ENCODE results near the gene CPM.

GRCh38 chr12:68838046-68838886 lies 94.7 kb downstream of the CPM start:
- no peak for TF ChIP-seq CTCF (IDR thresholded peaks at IDR 0.05)
- no peak for TF ChIP-seq POLR2AphosphoS5 (IDR thresholded peaks at IDR 0.05)
- TF ChIP-seq POLR2A (IDR thresholded peaks at IDR 0.05) = no peak
- TF ChIP-seq EP300 (IDR thresholded peaks at IDR 0.05) = no peak
